WTC11 (cell line): ENCODE results near the gene HBQ1. TPM values are rescaled to one million over a fixed set of nuclear protein-coding genes. Genes with fewer than 3 reads are reported as not detected.

Source experiments
- ATAC-seq: fragments of 200-7000 bp; cut with Tn5 transposase; 2 replicates; pipeline ENCODE4 v1.10.0; 2021; ENCODE audit warnings: mild to moderate bottlenecking, moderate library complexity
- CTCF ChIA-PET: fragments of 300-600 bp; sonication (Branson Sonifier 250); formaldehyde crosslinking; loops from one replicate; lab custom pipeline; 2021; ENCODE audit warnings: antibody characterized with exemption; lab: Charles Lee
- POLR2A ChIA-PET: fragments of 350-600 bp; sonication (Branson Sonifier 250); formaldehyde crosslinking; loops from one replicate; lab custom pipeline; 2021; ENCODE audit warnings: antibody characterized with exemption; lab: Charles Lee
- DNase-seq: peaks from one replicate; pipeline ENCODE4 v3.0.0; 2021; ENCODE audit warnings: low spot score
- H3K27ac Mint-ChIP-seq: 2 replicates; pipeline ENCODE4 v1.8.0; 2021; ENCODE audit warnings: mixed read lengths
- H3K27me3 Mint-ChIP-seq: 2 replicates; pipeline ENCODE4 v1.8.0; 2021; ENCODE audit warnings: low read depth, mild to moderate bottlenecking, moderate library complexity, mixed read lengths
- H3K36me3 Mint-ChIP-seq: 2 replicates; pipeline ENCODE4 v1.8.0; 2021; ENCODE audit warnings: mixed read lengths
- H3K4me1 Mint-ChIP-seq: 2 replicates; pipeline ENCODE4 v1.8.0; 2022; ENCODE audit warnings: mixed read lengths
- H3K4me3 Mint-ChIP-seq: 2 replicates; pipeline ENCODE4 v1.8.0; 2021; ENCODE audit warnings: mild to moderate bottlenecking, moderate library complexity, mixed read lengths
- H3K9me3 Mint-ChIP-seq: 2 replicates; pipeline ENCODE4 v1.8.0; 2021; ENCODE audit warnings: mixed read lengths
- AR ChIP-seq: fragments of 250-450 bp; sonication (Bioruptor Pico); IDR thresholded peaks from 2 replicates; pipeline ENCODE4 v1.9.0; 2021; ENCODE audit warnings: mild to moderate bottlenecking
- ATF3 ChIP-seq: sonication (generic); formaldehyde crosslinking; conservative IDR thresholded peaks from 2 replicates; pipeline ENCODE4 v1.8.1; 2022; ENCODE audit warnings: mild to moderate bottlenecking, missing genetic modification reagents
- EMX1 ChIP-seq: fragments of 250-450 bp; sonication (Bioruptor Pico); IDR thresholded peaks from 2 replicates; pipeline ENCODE4 v1.8.0; 2021; ENCODE audit warnings: mild to moderate bottlenecking
- FOXP4 ChIP-seq: sonication (generic); formaldehyde crosslinking; IDR thresholded peaks from 2 replicates; pipeline ENCODE4 v1.8.0; 2022; ENCODE audit warnings: mild to moderate bottlenecking, missing genetic modification reagents
- GTF2I ChIP-seq: fragments of 250-450 bp; sonication (Bioruptor Pico); conservative IDR thresholded peaks from 2 replicates; pipeline ENCODE4 v1.4.0; 2021; ENCODE audit warnings: mild to moderate bottlenecking
- HMGA2 ChIP-seq: fragments of 250-450 bp; sonication (Bioruptor Pico); IDR thresholded peaks from 2 replicates; pipeline ENCODE4 v1.4.0; 2021; ENCODE audit warnings: mild to moderate bottlenecking, moderate library complexity
- JAZF1 ChIP-seq: fragments of 250-450 bp; sonication (Bioruptor Pico); IDR thresholded peaks from 2 replicates; pipeline ENCODE4 v1.9.0; 2021; ENCODE audit warnings: moderate library complexity, mild to moderate bottlenecking, inconsistent platforms
- MLX ChIP-seq: sonication (generic); formaldehyde crosslinking; IDR thresholded peaks from 2 replicates; pipeline ENCODE4 v1.8.1; 2023; ENCODE audit warnings: mild to moderate bottlenecking, missing genetic modification reagents, moderate library complexity
- MYBL2 ChIP-seq: sonication (generic); formaldehyde crosslinking; IDR thresholded peaks from 2 replicates; pipeline ENCODE4 v1.8.1; 2023; ENCODE audit warnings: mild to moderate bottlenecking, moderate library complexity, missing genetic modification reagents
- NFE2L1 ChIP-seq: sonication (generic); formaldehyde crosslinking; IDR thresholded peaks from 2 replicates; pipeline ENCODE4 v1.8.1; 2023; ENCODE audit warnings: missing genetic modification reagents
- OVOL2 ChIP-seq: fragments of 250-450 bp; sonication (Bioruptor Pico); IDR thresholded peaks from 2 replicates; pipeline ENCODE4 v1.9.0; 2021; ENCODE audit warnings: mild to moderate bottlenecking, borderline replicate concordance
- SOX15 ChIP-seq: fragments of 250-450 bp; sonication (Bioruptor Pico); IDR thresholded peaks from 2 replicates; pipeline ENCODE4 v1.9.0; 2021; ENCODE audit warnings: mild to moderate bottlenecking
- STAT6 ChIP-seq: sonication (generic); formaldehyde crosslinking; conservative IDR thresholded peaks from 2 replicates; pipeline ENCODE4 v1.8.1; 2023; ENCODE audit warnings: mild to moderate bottlenecking, low read depth, missing genetic modification reagents, moderate library complexity
- TEAD1 ChIP-seq: sonication (generic); formaldehyde crosslinking; IDR thresholded peaks from 2 replicates; pipeline ENCODE4 v1.8.0; 2022; ENCODE audit warnings: mild to moderate bottlenecking, missing genetic modification reagents
- TP53 ChIP-seq: sonication (generic); formaldehyde crosslinking; IDR thresholded peaks from 2 replicates; pipeline ENCODE4 v1.8.1; 2023; ENCODE audit warnings: mild to moderate bottlenecking, missing genetic modification reagents
- USF2 ChIP-seq: sonication (generic); formaldehyde crosslinking; IDR thresholded peaks from 2 replicates; pipeline ENCODE4 v1.8.1; 2023; ENCODE audit warnings: mild to moderate bottlenecking, missing genetic modification reagents, moderate library complexity
- ZNF232 ChIP-seq: sonication (generic); formaldehyde crosslinking; IDR thresholded peaks from 2 replicates; pipeline ENCODE4 v1.8.0; 2022; ENCODE audit warnings: mild to moderate bottlenecking, missing genetic modification reagents
- ZNF281 ChIP-seq: sonication (generic); formaldehyde crosslinking; IDR thresholded peaks from 2 replicates; pipeline ENCODE4 v1.8.0; 2023; ENCODE audit warnings: mild to moderate bottlenecking, missing genetic modification reagents
- ZNF416 ChIP-seq: fragments of 250-450 bp; sonication (Bioruptor Pico); IDR thresholded peaks from 2 replicates; pipeline ENCODE4 v1.9.0; 2021; ENCODE audit warnings: mild to moderate bottlenecking, inconsistent platforms
- ZNF512 ChIP-seq: sonication (generic); formaldehyde crosslinking; IDR thresholded peaks from 2 replicates; pipeline ENCODE4 v1.8.1; 2022; ENCODE audit warnings: missing genetic modification reagents, borderline replicate concordance
- ZSCAN18 ChIP-seq: fragments of 250-450 bp; sonication (Bioruptor Pico); IDR thresholded peaks from 2 replicates; pipeline ENCODE4 v2.1.2; 2022; ENCODE audit warnings: mild to moderate bottlenecking, moderate library complexity
- total RNA-seq: library from RNA; stranded (reverse); gene quantifications from 3 replicates; pipeline ENCODE4 v1.2.3, GENCODE V29; 2021

Gene HBQ1
- total RNA-seq, 1 experiment from 2014 or later = 3.0 TPM

- no peak for TF ChIP-seq AR (CRISPR knock-in tag)
- TF ChIP-seq USF2 (CRISPR knock-in tag) = no peak
- 0 out of 2 replicates have a peak, but pooled peaks have one; percentile 67 for TF ChIP-seq ZNF512 (CRISPR knock-in tag)
- no peak for TF ChIP-seq JAZF1
- TF ChIP-seq OVOL2 (CRISPR knock-in tag) = no peak
- no peak for TF ChIP-seq FOXP4 (CRISPR knock-in tag)
- no peak for TF ChIP-seq GTF2I (CRISPR knock-in tag)
- TF ChIP-seq TEAD1 = no peak
- no peak for TF ChIP-seq SOX15
- TF ChIP-seq ZNF416 (CRISPR knock-in tag) = no peak
- no peak for TF ChIP-seq TP53 (CRISPR knock-in tag)
- no peak for TF ChIP-seq NFE2L1 (CRISPR knock-in tag)
- no peak for TF ChIP-seq ZSCAN18
- 0 out of 2 replicates have a peak, but pooled peaks have one; percentile 74 for TF ChIP-seq MLX (CRISPR knock-in tag)
- no peak; the same call in 1 of the 2 replicates for TF ChIP-seq MYBL2
Measured at GRCh38 chr16:181565-182021, 1.3 kb downstream of the HBQ1 start (continued).

GRCh38 chr16:183005-183404, 2.7 kb downstream of the HBQ1 start:
- DNase-seq (no peak), ATAC-seq (no peak)
- peaks cover 8% of the 10 kb centered on the region for H3K36me3 Mint-ChIP-seq
- no peaks in the 10 kb centered on the region for H3K9me3 Mint-ChIP-seq
- ChIA-PET POLR2A (no interaction called here), CTCF (interaction anchor here (0.6 to 4.8 kb wide), 6 partner anchors 65 to 170 kb away, joined by 3 to 50 read pairs (median 8); no protein-coding TSS in a partner anchor)
- H3K27ac Mint-ChIP-seq = peak overlapping the region; percentile 81
- no peak overlapping the region for H3K4me3 Mint-ChIP-seq
- peaks cover 28% of the 10 kb centered on the region for H3K27me3 Mint-ChIP-seq
- H3K4me1 Mint-ChIP-seq = no peaks in the 10 kb centered on the region
- TF ChIP-seq STAT6 (CRISPR knock-in tag) (no peak), HMGA2 (no peak), JAZF1 (no peak), EMX1 (CRISPR knock-in tag) (no peak), ZNF281 (CRISPR knock-in tag) (no peak), ZNF232 (no peak), ATF3 (CRISPR knock-in tag) (no peak)
